ENCODE results near the gene SYTL3. TPM values are rescaled to one million over a fixed set of nuclear protein-coding genes. Genes with fewer than 3 reads are reported as not detected.
A peak's percentile ranks its signal among the peaks of the same experiment; 100 is the strongest.

The SYTL3 gene
- total and polyA plus RNA-seq, 2 donors (not counting 1 experiment from before 2014, with no cell fraction given): 1.1 to 5.4 TPM

GRCh38 chr6:158786645-158787304, 136.9 kb downstream of the SYTL3 start:
- Histone ChIP-seq H3K4me1 (ENCODE audit: control insufficient read depth in 2 of 2, insufficient read depth in 2 of 2, low read length in 2 of 2) (peaks cover 29 to 31% of the 10 kb centered on the region in 2 donors), H3K36me3 (replicated peaks in 1 of 2; ENCODE audit: control extremely low read depth in 1 of 2, control insufficient read depth in 1 of 2, extremely low read depth in 1 of 2, insufficient read depth in 2 of 2, low read length in 1 of 2) (peaks cover 7 to 88% of the 10 kb centered on the region in 2 experiments), H4K20me1 (ENCODE audit: control insufficient read depth, insufficient read depth, low read length, poor library complexity, severe bottlenecking) (peaks cover 99% of the 10 kb centered on the region), H3K79me2 (ENCODE audit: control insufficient read depth, insufficient read depth, low read length) (peaks cover 99% of the 10 kb centered on the region), H3K9ac (ENCODE audit: low read length) (no peak overlapping the region), H3K9me3 (ENCODE audit: control extremely low read depth in 1 of 3, control insufficient read depth in 2 of 3, insufficient read depth in 1 of 3, low read length in 2 of 3) (no peaks in the 10 kb centered on the region), H3K4me3 (ENCODE audit: control extremely low read depth in 1 of 5, extremely low read depth in 1 of 5, insufficient read depth in 1 of 5, low read depth in 2 of 5, low read length in 4 of 5) (no peak overlapping the region), H3K27me3 (replicated peaks in 1 of 4; ENCODE audit: control extremely low read depth in 1 of 4, control insufficient read depth in 3 of 4, insufficient read depth in 4 of 4, low read length in 3 of 4) (no peaks in the 10 kb centered on the region), H2AFZ (ENCODE audit: insufficient read depth, low read depth, low read length, poor library complexity, severe bottlenecking) (no peak overlapping the region), H3K27ac (ENCODE audit: low read length in 2 of 2) (peak overlapping the region in 1 of 2 donors; percentile 17), H3K4me2 (replicated peaks; ENCODE audit: low read depth, low read length, poor library complexity, severe bottlenecking) (no peak overlapping the region)
- intact Hi-C loops (cut with micrococcal nuclease): no loop called here
- Mint-ChIP-seq H3K4me3 (no peak overlapping the region), H3K4me1 (peaks cover 41% of the 10 kb centered on the region), H3K27me3 (no peaks in the 10 kb centered on the region), H3K27ac (peak overlapping the region; percentile 8), H3K9me3 (ENCODE audit: insufficient read depth) (no peaks in the 10 kb centered on the region)
- TF ChIP-seq EZH2 (IDR thresholded peaks at IDR 0.05; ENCODE audit: borderline replicate concordance, insufficient read depth, low read depth, low read length, poor library complexity, severe bottlenecking) (no peak), CTCF (IDR thresholded peaks at IDR 0.05) (no peak)
- ChIA-PET POLR2A (interaction anchor here (0.5 kb wide), 2 partner anchors 34 to 38 kb away, joined by 3 to 6 read pairs; no protein-coding TSS in a partner anchor), CTCF (interaction anchor here (0.6 to 1.6 kb wide), 4 partner anchors 45 to 186 kb away, joined by 4 to 6 read pairs (median 5); no protein-coding TSS in a partner anchor)
- ATAC-seq (ENCODE audit: low read depth) (no peak), DNase-seq (no peak)
- 96% methylated on average over 4 of the region's 6 CpGs for WGBS (ENCODE audit: insufficient coverage)

- Histone ChIP-seq H2AFZ (ENCODE audit: insufficient read depth, low read depth, low read length, poor library complexity, severe bottlenecking) (no peak overlapping the region), H3K9me3 (ENCODE audit: control extremely low read depth in 1 of 3, control insufficient read depth in 2 of 3, insufficient read depth in 1 of 3, low read length in 2 of 3) (no peaks in the 10 kb centered on the region), H3K79me2 (ENCODE audit: control insufficient read depth, insufficient read depth, low read length) (peaks cover 99% of the 10 kb centered on the region), H3K36me3 (replicated peaks in 1 of 2; ENCODE audit: control extremely low read depth in 1 of 2, control insufficient read depth in 1 of 2, extremely low read depth in 1 of 2, insufficient read depth in 2 of 2, low read length in 1 of 2) (peaks cover 7 to 86% of the 10 kb centered on the region in 2 experiments), H3K27ac (ENCODE audit: low read length in 2 of 2) (no peak overlapping the region), H3K27me3 (replicated peaks in 1 of 4; ENCODE audit: control extremely low read depth in 1 of 4, control insufficient read depth in 3 of 4, insufficient read depth in 4 of 4, low read length in 3 of 4) (no peaks in the 10 kb centered on the region), H3K4me2 (replicated peaks; ENCODE audit: low read depth, low read length, poor library complexity, severe bottlenecking) (no peak overlapping the region), H3K4me3 (ENCODE audit: control extremely low read depth in 1 of 5, extremely low read depth in 1 of 5, insufficient read depth in 1 of 5, low read depth in 2 of 5, low read length in 4 of 5) (no peak overlapping the region), H4K20me1 (ENCODE audit: control insufficient read depth, insufficient read depth, low read length, poor library complexity, severe bottlenecking) (peaks cover 99% of the 10 kb centered on the region), H3K4me1 (ENCODE audit: control insufficient read depth in 2 of 2, insufficient read depth in 2 of 2, low read length in 2 of 2) (peaks cover 34 to 35% of the 10 kb centered on the region in 2 donors), H3K9ac (ENCODE audit: low read length) (no peak overlapping the region)
- H3K4me3 Mint-ChIP-seq: no peak overlapping the region
- CTCF ChIA-PET: interaction anchor here (0.6 to 1.6 kb wide), 3 partner anchors 25 to 185 kb away, joined by 3 to 6 read pairs (median 5); no protein-coding TSS in a partner anchor
- WGBS (ENCODE audit: insufficient coverage): 90% methylated on average over 5 of the region's 6 CpGs
- POLR2A ChIA-PET: interaction anchor here (0.5 kb wide), 1 partner anchor 35 kb away, joined by 6 read pairs; no protein-coding TSS in a partner anchor
- TF ChIP-seq EZH2 (IDR thresholded peaks at IDR 0.05; ENCODE audit: borderline replicate concordance, insufficient read depth, low read depth, low read length, poor library complexity, severe bottlenecking) (no peak), CTCF (IDR thresholded peaks at IDR 0.05) (no peak)
- no peaks in the 10 kb centered on the region for H3K27me3 Mint-ChIP-seq
- no peaks in the 10 kb centered on the region for H3K9me3 Mint-ChIP-seq (ENCODE audit: insufficient read depth)
- H3K4me1 Mint-ChIP-seq: peaks cover 45% of the 10 kb centered on the region
- no peak for ATAC-seq (ENCODE audit: low read depth)
- intact Hi-C loops (cut with micrococcal nuclease): no loop called here
- no peak for DNase-seq
- peak overlapping the region; percentile 37 for H3K27ac Mint-ChIP-seq
These were observed 137.5 kb downstream of the SYTL3 start for GRCh38 chr6:158787395-158787794.

All from B cell (primary cell).